GM13976 (cell line): Measurements from ENCODE around the gene HERC4.
"Not testable (repeated sequence)": the region's sequence is repeated elsewhere in the genome, so short reads cannot be mapped to it uniquely, and the experiment has no call there.

Experiments used
- DNase-seq: peaks from one replicate; pipeline ENCODE4 v3.0.0; 2012; ENCODE audit warnings: low spot score
- in situ Hi-C: fragments of 300-500 bp; cut with MboI; formaldehyde crosslinking; loops from one replicate; pipeline ENCODE4 v1.12.0; 2022; ENCODE audit warnings: low sequenced_read_pairs, mixed read lengths, inconsistent platforms; ENCODE audit not compliant: unreplicated experiment
- TF ChIP-seq, protein P1 (sequence below): IDR thresholded peaks from 2 replicates; pipeline ENCODE4 v1.5.1; 2012; ENCODE audit warnings: borderline replicate concordance, mild to moderate bottlenecking; ENCODE audit not compliant: insufficient read depth; ENCODE audit errors: extremely low read depth, missing control alignments, control extremely low read depth

The HERC4 gene

DNA sequence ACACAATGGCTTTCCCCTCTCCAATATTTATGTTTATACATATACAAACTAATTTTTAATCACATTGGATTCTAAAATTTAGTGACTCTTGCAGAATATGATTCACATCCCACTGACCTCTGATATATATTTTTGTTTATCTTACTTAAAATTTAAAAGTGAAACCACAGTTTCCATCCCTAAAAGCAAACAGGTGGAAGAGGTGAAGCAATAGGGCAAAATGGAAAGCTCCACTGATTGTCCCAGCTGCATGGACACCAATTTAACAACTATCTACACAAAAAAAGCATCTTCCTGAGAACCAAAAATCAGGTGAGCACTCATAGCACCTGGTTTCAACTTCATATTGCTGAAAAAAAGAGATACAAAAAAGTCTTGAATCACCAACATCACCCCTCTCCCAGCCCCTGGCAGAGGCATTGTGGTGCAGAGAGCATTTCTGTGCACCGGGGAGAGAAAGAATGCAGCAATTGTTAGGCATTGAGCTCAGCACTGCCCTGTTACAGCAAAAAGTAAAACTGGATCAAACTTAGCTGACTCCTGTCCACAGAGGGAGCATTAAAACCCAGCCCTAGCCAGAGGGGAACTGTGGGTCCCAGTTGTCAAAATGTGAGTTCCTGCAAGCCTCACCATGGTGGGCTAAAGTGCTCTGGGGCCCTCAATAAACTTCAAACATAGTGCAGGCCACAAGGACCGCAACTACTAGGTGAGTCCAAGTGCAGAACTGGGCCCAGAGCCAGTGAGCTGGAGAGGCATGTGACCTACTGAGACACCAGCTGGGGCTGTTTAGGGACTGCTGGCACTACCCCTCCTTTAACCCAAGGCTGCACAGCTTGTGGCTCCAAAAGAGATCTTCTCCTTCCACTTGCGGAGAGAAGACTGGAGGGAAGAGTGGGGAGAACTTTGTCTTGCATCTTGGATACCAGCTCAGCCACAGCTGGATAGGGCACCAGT is 98.5 kb downstream of the HERC4 start:
- no peak for DNase-seq
- in situ Hi-C loops, result no loop called here
- TF ChIP-seq, protein P1, sequence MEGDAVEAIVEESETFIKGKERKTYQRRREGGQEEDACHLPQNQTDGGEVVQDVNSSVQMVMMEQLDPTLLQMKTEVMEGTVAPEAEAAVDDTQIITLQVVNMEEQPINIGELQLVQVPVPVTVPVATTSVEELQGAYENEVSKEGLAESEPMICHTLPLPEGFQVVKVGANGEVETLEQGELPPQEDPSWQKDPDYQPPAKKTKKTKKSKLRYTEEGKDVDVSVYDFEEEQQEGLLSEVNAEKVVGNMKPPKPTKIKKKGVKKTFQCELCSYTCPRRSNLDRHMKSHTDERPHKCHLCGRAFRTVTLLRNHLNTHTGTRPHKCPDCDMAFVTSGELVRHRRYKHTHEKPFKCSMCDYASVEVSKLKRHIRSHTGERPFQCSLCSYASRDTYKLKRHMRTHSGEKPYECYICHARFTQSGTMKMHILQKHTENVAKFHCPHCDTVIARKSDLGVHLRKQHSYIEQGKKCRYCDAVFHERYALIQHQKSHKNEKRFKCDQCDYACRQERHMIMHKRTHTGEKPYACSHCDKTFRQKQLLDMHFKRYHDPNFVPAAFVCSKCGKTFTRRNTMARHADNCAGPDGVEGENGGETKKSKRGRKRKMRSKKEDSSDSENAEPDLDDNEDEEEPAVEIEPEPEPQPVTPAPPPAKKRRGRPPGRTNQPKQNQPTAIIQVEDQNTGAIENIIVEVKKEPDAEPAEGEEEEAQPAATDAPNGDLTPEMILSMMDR, result no peak

DNA sequence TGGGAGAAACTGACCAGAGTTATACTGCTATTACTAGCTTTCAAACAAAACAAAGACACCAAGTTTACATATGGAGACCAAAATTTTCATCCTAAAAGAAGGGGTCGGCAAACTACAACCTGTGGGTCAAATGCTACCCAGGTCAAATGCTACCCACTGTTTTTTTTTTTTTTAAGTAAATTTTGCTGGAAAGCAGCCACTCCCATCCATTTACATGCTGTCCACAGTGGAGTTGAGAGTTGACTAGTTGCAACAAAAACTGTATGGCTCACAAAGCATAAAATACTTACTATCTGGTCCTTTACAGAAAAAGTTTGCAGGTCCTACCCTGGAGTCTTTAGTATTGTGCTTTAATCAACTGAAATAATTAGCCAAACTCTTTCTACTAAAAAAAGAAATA is 99.2 kb downstream of the HERC4 start:
- in situ Hi-C loops, result no loop called here
- TF ChIP-seq, protein P1, result no peak
- no peak for DNase-seq

DNA sequence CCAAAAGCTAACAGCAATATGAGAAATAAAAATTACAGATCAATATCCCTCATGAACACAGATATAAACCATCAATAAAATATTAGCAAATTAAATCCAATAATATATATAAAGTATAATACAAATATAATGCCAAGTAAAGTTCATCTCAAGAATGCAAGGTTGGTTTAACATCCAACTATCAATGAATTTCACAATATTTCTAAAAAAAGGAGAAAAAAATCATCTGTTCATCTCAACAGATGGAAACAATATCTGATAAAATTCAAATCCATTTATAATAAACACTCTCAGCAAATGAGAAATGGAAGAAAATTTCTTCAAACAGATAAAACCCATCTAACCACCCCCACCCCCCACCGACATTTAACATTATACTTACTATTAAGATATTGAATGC is 103.8 kb downstream of the HERC4 start:
- TF ChIP-seq, protein P1, result no peak
- no peak for DNase-seq
- in situ Hi-C loops, result no loop called here

DNA sequence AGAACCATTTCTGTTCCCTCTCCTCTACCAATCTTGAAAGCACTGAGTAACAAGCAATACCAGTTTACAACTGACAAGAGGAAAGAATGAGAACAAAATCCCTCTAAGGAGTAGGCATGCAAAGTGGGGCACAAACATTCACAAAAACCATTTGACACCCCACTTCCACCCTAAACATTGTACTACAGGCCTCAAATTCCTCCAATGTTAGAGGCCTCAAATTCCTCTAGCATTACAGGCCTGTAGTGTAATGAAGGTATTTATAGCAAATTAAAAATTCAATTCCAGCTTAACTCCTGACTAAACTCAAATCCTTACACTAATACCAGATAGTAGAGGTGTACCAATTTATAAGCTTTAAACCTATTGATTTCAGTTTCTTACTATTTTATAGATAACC is 105.2 kb downstream of the HERC4 start:
- in situ Hi-C loops, result no loop called here
- TF ChIP-seq, protein P1, result no peak
- DNase-seq, result no peak

DNA sequence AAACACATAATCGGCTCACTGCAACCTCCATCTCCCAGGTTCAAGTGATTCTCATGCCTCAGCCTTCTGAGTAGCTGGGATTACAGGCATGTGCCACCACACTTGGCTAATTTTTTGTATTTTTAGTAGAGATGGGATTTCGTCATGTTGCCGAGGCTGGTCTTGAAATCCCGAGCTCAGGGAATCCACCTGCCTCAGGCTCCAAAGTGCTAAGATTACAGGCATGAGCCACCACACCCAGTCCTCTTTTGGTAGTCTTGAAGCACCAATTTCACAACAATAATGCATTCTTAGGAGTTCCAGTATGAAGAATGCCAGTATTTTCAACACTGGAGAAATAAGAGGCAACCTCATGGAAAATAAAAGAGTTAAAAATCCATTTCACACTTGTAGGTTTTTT is 109.0 kb downstream of the HERC4 start:
- DNase-seq, in situ Hi-C loops: not testable (repeated sequence)

DNA sequence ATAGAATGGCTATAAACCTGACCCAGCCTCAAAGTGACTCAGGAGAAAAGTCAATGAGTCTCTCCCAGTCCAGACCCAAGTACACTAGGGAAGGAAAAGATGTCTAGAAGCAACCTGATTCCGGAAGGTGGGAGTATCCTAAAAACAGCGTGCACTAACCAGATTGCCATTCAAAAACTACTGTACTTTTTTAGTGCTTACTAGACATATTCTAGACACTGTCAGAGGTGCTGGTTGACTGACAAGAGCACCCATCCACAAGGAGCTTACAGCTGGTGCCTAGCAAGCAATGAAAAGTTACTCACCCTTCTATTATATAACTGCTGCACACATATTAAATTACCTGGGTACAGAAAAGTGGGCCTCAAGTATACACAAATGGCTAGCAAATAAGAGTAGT is 109.6 kb downstream of the HERC4 start:
- DNase-seq, result no peak
- TF ChIP-seq, protein P1, result no peak
- in situ Hi-C loops, result no loop called here

DNA sequence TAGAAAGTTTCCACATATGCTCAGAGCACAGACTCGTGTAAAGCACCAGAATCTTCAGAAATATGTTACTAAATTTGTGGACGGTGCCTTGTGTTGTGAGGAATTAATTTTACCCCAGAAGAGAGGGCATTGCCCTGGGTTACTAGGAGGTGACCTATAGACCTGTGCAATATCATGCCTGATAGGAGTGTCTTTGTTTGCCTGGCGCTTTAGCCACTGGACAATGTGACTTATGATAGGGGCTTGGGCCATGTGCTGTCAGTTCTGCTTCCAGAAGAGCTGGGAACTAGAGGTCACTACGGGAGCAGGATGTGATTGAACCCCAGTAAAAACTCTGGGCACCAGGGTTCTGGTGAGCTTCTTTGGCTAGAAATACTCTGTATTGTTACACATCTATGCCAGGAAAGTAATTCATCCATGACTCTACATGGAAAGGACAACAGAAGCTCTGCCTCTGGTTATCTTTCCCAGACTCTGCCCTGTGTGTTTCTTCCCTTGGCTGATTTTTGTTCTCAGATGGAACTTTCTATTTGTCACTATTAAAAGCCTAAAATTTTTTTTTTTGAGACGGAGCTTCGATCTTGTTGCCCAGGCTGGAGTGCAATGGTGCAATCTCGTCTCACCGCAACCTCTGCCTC is 115.1 kb downstream of the HERC4 start:
- no peak for DNase-seq
- TF ChIP-seq, protein P1, result no peak
- in situ Hi-C loops, result no loop called here
